GM23338 (cell line): Measurements from ENCODE around the gene TMEM9. TPM values are rescaled to one million over a fixed set of nuclear protein-coding genes. Genes with fewer than 3 reads are reported as not detected.

Experiments
- ATAC-seq: fragments of 200-7000 bp; cut with Tn5 transposase; 3 replicates; pipeline ENCODE4 v1.9.1; 2020
- DNase-seq: peaks from one replicate; pipeline ENCODE4 v3.0.0-alpha.2; 2015; ENCODE audit warnings: low spot score
- H2AFZ ChIP-seq: fragments of 200-600 bp; sonication (generic); 2 replicates; pipeline ENCODE4 v1.8.0; 2016; ENCODE audit warnings: antibody characterized with exemption, mild to moderate bottlenecking, moderate library complexity
- H3F3A ChIP-seq: fragments of 200-600 bp; sonication (generic); replicated peaks from 2 replicates; pipeline ENCODE4 v1.8.0; 2017; ENCODE audit warnings: antibody characterized with exemption, mixed run types, low read depth
- H3K27ac ChIP-seq: fragments of 200-600 bp; sonication (generic); 2 replicates; pipeline ENCODE4 v1.6.1; 2016; ENCODE audit warnings: low read depth
- H3K27me3 ChIP-seq: fragments of 200-600 bp; sonication (generic); 2 replicates; pipeline ENCODE4 v1.8.0; 2016; ENCODE audit warnings: mild to moderate bottlenecking, mixed run types, moderate library complexity; ENCODE audit not compliant: insufficient read depth
- H3K36me3 ChIP-seq: fragments of 200-600 bp; sonication (generic); 2 replicates; pipeline ENCODE4 v1.8.0; 2016; ENCODE audit warnings: mild to moderate bottlenecking; ENCODE audit not compliant: insufficient read depth
- H3K4me1 ChIP-seq: fragments of 200-600 bp; sonication (generic); 2 replicates; pipeline ENCODE4 v1.8.0; 2016; ENCODE audit warnings: mild to moderate bottlenecking, moderate library complexity; ENCODE audit not compliant: insufficient read depth
- H3K4me2 ChIP-seq: fragments of 200-600 bp; sonication (generic); 2 replicates; pipeline ENCODE4 v1.7.1; 2017; ENCODE audit warnings: mixed run types
- H3K4me3 ChIP-seq: fragments of 200-600 bp; sonication (generic); 2 replicates; pipeline ENCODE4 v1.6.1; 2016; ENCODE audit warnings: mixed run types
- H3K79me2 ChIP-seq: fragments of 200-600 bp; sonication (generic); replicated peaks from 2 replicates; pipeline ENCODE4 v1.8.0; 2017; ENCODE audit warnings: mild to moderate bottlenecking; ENCODE audit not compliant: insufficient read depth
- H3K9me2 ChIP-seq: fragments of 200-600 bp; sonication (generic); 2 replicates; pipeline ENCODE4 v1.8.0; 2017; ENCODE audit not compliant: insufficient read depth
- H4K20me1 ChIP-seq: fragments of 200-600 bp; sonication (generic); replicated peaks from 2 replicates; pipeline ENCODE4 v1.8.0; 2017; ENCODE audit warnings: mild to moderate bottlenecking; ENCODE audit not compliant: insufficient read depth
- H3K27ac Mint-ChIP-seq: 2 replicates; pipeline ENCODE4 v1.8.0; 2020; ENCODE audit warnings: inconsistent platforms, mild to moderate bottlenecking, moderate library complexity, mixed read lengths
- H3K27me3 Mint-ChIP-seq: 3 replicates; pipeline ENCODE4 v1.8.0; 2022; ENCODE audit warnings: low read depth, mild to moderate bottlenecking, moderate library complexity, mixed read lengths, inconsistent platforms; ENCODE audit not compliant: insufficient read depth, poor library complexity
- H3K36me3 Mint-ChIP-seq: 3 replicates; pipeline ENCODE4 v1.8.0; 2021; ENCODE audit warnings: low read depth, mild to moderate bottlenecking, inconsistent platforms, moderate library complexity, mixed read lengths
- H3K4me1 Mint-ChIP-seq: 3 replicates; pipeline ENCODE4 v1.8.0; 2020; ENCODE audit warnings: mild to moderate bottlenecking, inconsistent platforms, mixed read lengths
- H3K4me3 Mint-ChIP-seq: 3 replicates; pipeline ENCODE4 v1.8.0; 2021; ENCODE audit warnings: moderate library complexity, mild to moderate bottlenecking, inconsistent platforms, mixed read lengths
- H3K9me3 Mint-ChIP-seq: 3 replicates; pipeline ENCODE4 v1.8.0; 2020; ENCODE audit warnings: moderate library complexity, mild to moderate bottlenecking, inconsistent platforms, mixed read lengths
- CTCF ChIP-seq, 2 experiments: fragments of 200-600 bp in 1 of 2; sonication (generic) in 1 of 2; conservative IDR thresholded peaks; 2 replicates each; pipeline versions ENCODE4 v1.5.1 to v1.6.1; 2016 to 2017; ENCODE audit warnings: antibody characterized with exemption in 2 of 2, low read depth in 2 of 2, mild to moderate bottlenecking in 2 of 2, moderate library complexity in 1 of 2
- ETS1 ChIP-seq: IDR thresholded peaks from 2 replicates; pipeline ENCODE4 v1.6.1; 2016; ENCODE audit warnings: antibody characterized with exemption
- EZH2 ChIP-seq: fragments of 200-600 bp; sonication (generic); IDR thresholded peaks from one replicate; pipeline ENCODE4 v1.8.0; 2017; ENCODE audit warnings: antibody characterized with exemption, mild to moderate bottlenecking, low read depth; ENCODE audit not compliant: unreplicated experiment
- EZH2phosphoT487 ChIP-seq: fragments of 200-600 bp; sonication (generic); IDR thresholded peaks from one replicate; pipeline ENCODE4 v1.8.1; 2018; ENCODE audit warnings: antibody characterized with exemption; ENCODE audit not compliant: unreplicated experiment
- JUNB ChIP-seq: IDR thresholded peaks from one replicate; pipeline ENCODE4 v1.6.1; 2016; ENCODE audit warnings: antibody characterized with exemption; ENCODE audit not compliant: unreplicated experiment
- NANOG ChIP-seq: IDR thresholded peaks from 2 replicates; pipeline ENCODE4 v1.6.1; 2016; ENCODE audit warnings: antibody characterized with exemption, borderline replicate concordance
- POLR2AphosphoS5 ChIP-seq: IDR thresholded peaks from 2 replicates; pipeline ENCODE4 v1.6.1; 2016; ENCODE audit warnings: antibody characterized with exemption, low read depth
- REST ChIP-seq: IDR thresholded peaks from one replicate; pipeline ENCODE4 v1.6.1; 2018; ENCODE audit warnings: antibody characterized with exemption; ENCODE audit not compliant: unreplicated experiment
- ZNF462 ChIP-seq: fragments of 250-450 bp; sonication (Bioruptor Pico); IDR thresholded peaks from 2 replicates; pipeline ENCODE4 v1.5.0; 2020; ENCODE audit warnings: mild to moderate bottlenecking, moderate library complexity
- polyA plus RNA-seq: library from polyadenylated mRNA; unstranded; fragments of >200 nt; fragmentation: Nextera tagmentation; extraction: Ambion mirVana; gene quantifications from 2 replicates; pipeline ENCODE4 v1.2.1, GENCODE V29; 2016
- total RNA-seq: library from RNA; depleted of rRNA; stranded (reverse); fragments of >200 nt; shearing (Covaris generic); gene quantifications from 2 replicates; pipeline ENCODE4 v1.2.3, GENCODE V29; 2014

The TMEM9 gene
- total and polyA plus RNA-seq, 2 experiments from 2014 or later: 78.6 to 147 TPM

GRCh38 chr1:201144701-201145100, 9.6 kb downstream of the TMEM9 start:
- Mint-ChIP-seq H3K4me3 (no peak overlapping the region), H3K4me1 (no peaks in the 10 kb centered on the region), H3K27ac (no peak overlapping the region), H3K36me3 (peaks cover 94% of the 10 kb centered on the region), H3K27me3 (peaks cover 3% of the 10 kb centered on the region), H3K9me3 (no peaks in the 10 kb centered on the region)
- TF ChIP-seq ZNF462 (CRISPR knock-in tag) (no peak), ETS1 (no peak), EZH2phosphoT487 (no peak), JUNB (no peak), EZH2 (no peak), REST (no peak), CTCF (conservative IDR thresholded peaks at IDR 0.05; ENCODE audit: low read depth in 2 of 2) (no peak), POLR2AphosphoS5 (no peak), NANOG (no peak)
- ATAC-seq: no peak
- peaks cover 16% of the 10 kb centered on the region; the same call in 1 of the 2 replicates for H4K20me1 ChIP-seq
- no peak overlapping the region for H2AFZ ChIP-seq
- no peak overlapping the region for H3K4me3 ChIP-seq
- H3K79me2 ChIP-seq: no peaks in the 10 kb centered on the region
- H3K4me1 ChIP-seq: no peaks in the 10 kb centered on the region
- no peaks in the 10 kb centered on the region for H3K27me3 ChIP-seq
- no peaks in the 10 kb centered on the region for H3F3A ChIP-seq
- H3K36me3 ChIP-seq: peaks cover 30% of the 10 kb centered on the region
- DNase-seq: no peak
- H3K27ac ChIP-seq: no peak overlapping the region
- H3K9me2 ChIP-seq: no peaks in the 10 kb centered on the region
- no peak overlapping the region for H3K4me2 ChIP-seq
